Measurements from ENCODE around the gene PGAM1.
"Not testable (repeated sequence)": the region's sequence is repeated elsewhere in the genome, so short reads cannot be mapped to it uniquely, and the experiment has no call there.

PGAM1 gene

DNA sequence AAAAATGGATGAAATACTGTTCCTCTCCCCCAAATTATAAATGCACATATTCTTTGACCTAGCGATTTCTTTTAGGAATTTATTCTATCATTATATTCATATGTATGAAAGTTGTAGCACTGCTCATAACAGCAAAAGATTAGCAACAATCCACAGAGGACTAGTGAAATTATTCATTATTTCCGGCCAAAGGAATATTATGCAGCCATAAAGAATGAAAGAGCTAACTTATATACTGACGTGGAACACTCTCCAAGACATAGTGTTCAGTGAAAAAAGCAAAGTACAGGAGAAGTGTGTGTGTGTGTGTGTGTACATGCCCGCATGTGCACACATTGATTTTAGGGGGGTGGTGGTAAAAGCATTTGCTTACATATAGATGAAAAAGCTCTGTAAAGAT, 48.9 kb downstream of the PGAM1 start:
- Histone ChIP-seq H2AFZ (ENCODE audit: low read length) (no peak overlapping the region), H3K4me3 (ENCODE audit: low read depth, low read length, poor library complexity, severe bottlenecking) (no peak overlapping the region), H3K9me3 (ENCODE audit: low read length) (no peaks in the 10 kb centered on the region), H3K36me3 (ENCODE audit: insufficient read depth, low read length) (peaks cover 70% of the 10 kb centered on the region), H3K79me2 (ENCODE audit: insufficient read depth, low read length) (no peaks in the 10 kb centered on the region), H3K9me2 (ENCODE audit: low read depth, low read length) (no peaks in the 10 kb centered on the region), H3K4me1 (ENCODE audit: insufficient read depth, low read length, severe bottlenecking) (no peaks in the 10 kb centered on the region), H3K9ac (ENCODE audit: low read length) (no peak overlapping the region), H3F3A (ENCODE audit: insufficient read depth, low read length) (no peaks in the 10 kb centered on the region), H3K4me2 (ENCODE audit: low read length) (no peak overlapping the region), H3K27ac (ENCODE audit: low read depth, low read length, poor library complexity, severe bottlenecking) (no peak overlapping the region), H3K27me3 (ENCODE audit: insufficient read depth, low read length) (no peaks in the 10 kb centered on the region), H4K20me1 (ENCODE audit: insufficient read depth, low read length) (no peaks in the 10 kb centered on the region)
- TF ChIP-seq EZH2 (IDR thresholded peaks at IDR 0.05; ENCODE audit: borderline replicate concordance, low read length) = no peak
- TF ChIP-seq, protein P1, sequence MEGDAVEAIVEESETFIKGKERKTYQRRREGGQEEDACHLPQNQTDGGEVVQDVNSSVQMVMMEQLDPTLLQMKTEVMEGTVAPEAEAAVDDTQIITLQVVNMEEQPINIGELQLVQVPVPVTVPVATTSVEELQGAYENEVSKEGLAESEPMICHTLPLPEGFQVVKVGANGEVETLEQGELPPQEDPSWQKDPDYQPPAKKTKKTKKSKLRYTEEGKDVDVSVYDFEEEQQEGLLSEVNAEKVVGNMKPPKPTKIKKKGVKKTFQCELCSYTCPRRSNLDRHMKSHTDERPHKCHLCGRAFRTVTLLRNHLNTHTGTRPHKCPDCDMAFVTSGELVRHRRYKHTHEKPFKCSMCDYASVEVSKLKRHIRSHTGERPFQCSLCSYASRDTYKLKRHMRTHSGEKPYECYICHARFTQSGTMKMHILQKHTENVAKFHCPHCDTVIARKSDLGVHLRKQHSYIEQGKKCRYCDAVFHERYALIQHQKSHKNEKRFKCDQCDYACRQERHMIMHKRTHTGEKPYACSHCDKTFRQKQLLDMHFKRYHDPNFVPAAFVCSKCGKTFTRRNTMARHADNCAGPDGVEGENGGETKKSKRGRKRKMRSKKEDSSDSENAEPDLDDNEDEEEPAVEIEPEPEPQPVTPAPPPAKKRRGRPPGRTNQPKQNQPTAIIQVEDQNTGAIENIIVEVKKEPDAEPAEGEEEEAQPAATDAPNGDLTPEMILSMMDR (IDR thresholded peaks at IDR 0.05; ENCODE audit: low read length) = no peak

GRCh38 chr10:97475936-97476594, 50.1 kb downstream of the PGAM1 start:
- Histone ChIP-seq H3K4me2 (ENCODE audit: low read length) (no peak overlapping the region), H3K36me3 (ENCODE audit: insufficient read depth, low read length) (peaks cover 72% of the 10 kb centered on the region), H3K9me3 (ENCODE audit: low read length) (no peaks in the 10 kb centered on the region), H3F3A (ENCODE audit: insufficient read depth, low read length) (no peaks in the 10 kb centered on the region), H3K4me1 (ENCODE audit: insufficient read depth, low read length, severe bottlenecking) (no peaks in the 10 kb centered on the region), H3K4me3 (ENCODE audit: low read depth, low read length, poor library complexity, severe bottlenecking) (no peak overlapping the region), H4K20me1 (ENCODE audit: insufficient read depth, low read length) (no peaks in the 10 kb centered on the region), H3K9me2 (ENCODE audit: low read depth, low read length) (no peaks in the 10 kb centered on the region), H3K27me3 (ENCODE audit: insufficient read depth, low read length) (no peaks in the 10 kb centered on the region), H2AFZ (ENCODE audit: low read length) (no peak overlapping the region), H3K9ac (ENCODE audit: low read length) (no peak overlapping the region), H3K79me2 (ENCODE audit: insufficient read depth, low read length) (no peaks in the 10 kb centered on the region), H3K27ac (ENCODE audit: low read depth, low read length, poor library complexity, severe bottlenecking) (no peak overlapping the region)
- TF ChIP-seq, protein P1 (IDR thresholded peaks at IDR 0.05; ENCODE audit: low read length) = no peak
- TF ChIP-seq EZH2 (IDR thresholded peaks at IDR 0.05; ENCODE audit: borderline replicate concordance, low read length) = no peak

DNA sequence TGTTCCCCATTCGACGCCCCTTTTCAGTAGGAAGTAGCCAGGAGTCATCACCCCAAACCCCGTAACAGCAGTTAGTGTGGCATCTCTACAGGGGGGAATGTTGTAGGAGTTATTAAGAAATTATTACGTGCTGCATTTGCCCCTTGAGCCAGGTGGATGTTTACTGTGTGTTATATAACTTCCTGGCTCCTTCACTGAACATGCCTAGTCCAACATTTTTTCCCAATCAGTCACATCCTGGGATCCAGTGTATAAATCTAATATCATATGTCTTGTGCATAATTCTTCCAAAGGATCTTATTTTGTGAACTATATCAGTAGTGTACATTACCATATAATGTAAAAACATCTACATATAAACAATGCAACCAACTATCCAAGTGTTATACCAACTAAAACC, 53.4 kb downstream of the PGAM1 start:
- not testable (repeated sequence) for H2AFZ ChIP-seq (ENCODE audit: low read length); H3K79me2 ChIP-seq (ENCODE audit: insufficient read depth, low read length); H3K4me3 ChIP-seq (ENCODE audit: low read depth, low read length, poor library complexity, severe bottlenecking); H3F3A ChIP-seq (ENCODE audit: insufficient read depth, low read length); H3K9me3 ChIP-seq (ENCODE audit: low read length); H3K27ac ChIP-seq (ENCODE audit: low read depth, low read length, poor library complexity, severe bottlenecking); H3K4me2 ChIP-seq (ENCODE audit: low read length); H3K9me2 ChIP-seq (ENCODE audit: low read depth, low read length); H3K9ac ChIP-seq (ENCODE audit: low read length); H4K20me1 ChIP-seq (ENCODE audit: insufficient read depth, low read length); H3K4me1 ChIP-seq (ENCODE audit: insufficient read depth, low read length, severe bottlenecking); H3K27me3 ChIP-seq (ENCODE audit: insufficient read depth, low read length)
- H3K36me3 ChIP-seq (ENCODE audit: insufficient read depth, low read length) = peaks cover 58% of the 10 kb centered on the region

DNA sequence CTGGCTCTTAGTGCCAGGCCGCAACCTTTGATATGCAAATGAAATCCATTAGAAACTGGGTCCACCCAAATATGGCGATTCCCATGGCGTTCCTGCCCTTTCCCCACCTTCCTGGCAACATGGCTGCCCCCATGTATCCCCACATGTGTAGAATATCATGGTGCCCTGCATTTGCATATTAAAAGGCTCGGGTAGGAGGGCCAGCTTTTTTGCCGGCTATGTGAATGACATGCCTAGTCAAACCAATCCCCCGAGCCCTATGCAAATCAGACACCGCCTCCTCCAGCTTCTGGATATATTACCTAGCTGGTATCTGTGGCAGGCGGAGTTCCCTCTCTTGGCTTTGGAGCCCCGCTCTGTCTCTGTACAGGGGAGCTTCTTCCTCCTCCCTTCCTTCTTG, 53.9 kb downstream of the PGAM1 start:
- no peaks in the 10 kb centered on the region for H3K4me1 ChIP-seq (ENCODE audit: insufficient read depth, low read length, severe bottlenecking)
- no peak overlapping the region for H3K4me3 ChIP-seq (ENCODE audit: low read depth, low read length, poor library complexity, severe bottlenecking)
- no peaks in the 10 kb centered on the region for H3K9me3 ChIP-seq (ENCODE audit: low read length)
- no peak overlapping the region for H2AFZ ChIP-seq (ENCODE audit: low read length)
- H3K79me2 ChIP-seq (ENCODE audit: insufficient read depth, low read length) = no peaks in the 10 kb centered on the region
- no peaks in the 10 kb centered on the region for H3K9me2 ChIP-seq (ENCODE audit: low read depth, low read length)
- H3K27me3 ChIP-seq (ENCODE audit: insufficient read depth, low read length) = no peaks in the 10 kb centered on the region
- TF ChIP-seq EZH2 (IDR thresholded peaks at IDR 0.05; ENCODE audit: borderline replicate concordance, low read length) = no peak
- TF ChIP-seq, protein P1 (IDR thresholded peaks at IDR 0.05; ENCODE audit: low read length) = no peak
- no peak overlapping the region for H3K9ac ChIP-seq (ENCODE audit: low read length)
- no peak overlapping the region for H3K27ac ChIP-seq (ENCODE audit: low read depth, low read length, poor library complexity, severe bottlenecking)
- H4K20me1 ChIP-seq (ENCODE audit: insufficient read depth, low read length) = no peaks in the 10 kb centered on the region
- no peak overlapping the region for H3K4me2 ChIP-seq (ENCODE audit: low read length)
- H3K36me3 ChIP-seq (ENCODE audit: insufficient read depth, low read length) = peaks cover 53% of the 10 kb centered on the region
- no peaks in the 10 kb centered on the region for H3F3A ChIP-seq (ENCODE audit: insufficient read depth, low read length)

Measured in OCI-LY1 (cell line).